ENCODE data around the gene C8A.

GRCh38 chr1:56859287-56859686, 4.7 kb downstream of the C8A start:
- no peak for TF ChIP-seq REST (IDR thresholded peaks at IDR 0.05; ENCODE audit: low read depth)
- TF ChIP-seq TCF12 (IDR thresholded peaks at IDR 0.05; ENCODE audit: low read depth): no peak
- no peak for TF ChIP-seq CREB1 (IDR thresholded peaks at IDR 0.05; ENCODE audit: low read depth)
- TF ChIP-seq MAX (IDR thresholded peaks at IDR 0.05): no peak
- TF ChIP-seq RAD21 (IDR thresholded peaks at IDR 0.05; ENCODE audit: low read depth): no peak
- no peak for TF ChIP-seq FOXM1 (IDR thresholded peaks at IDR 0.05; ENCODE audit: borderline replicate concordance, low read depth)

Data from Ishikawa (cell line).